H1 (cell line): ENCODE results near the gene FRMPD4. TPM values are rescaled to one million over a fixed set of nuclear protein-coding genes. Genes with fewer than 3 reads are reported as not detected.

ENCODE experiments used
- CTCF ChIA-PET: fragments of 300-600 bp; sonication (Branson Sonifier 250); formaldehyde crosslinking; loops from one replicate; lab custom pipeline; 2021; ENCODE audit not compliant: partially characterized antibody; lab: Charles Lee
- POLR2A ChIA-PET: fragments of 300-600 bp; sonication (Branson Sonifier 250); formaldehyde crosslinking; loops from one replicate; lab custom pipeline; 2021; ENCODE audit warnings: inconsistent platforms; ENCODE audit not compliant: partially characterized antibody; lab: Charles Lee
- DNase-seq, 2 experiments: peaks; one replicate each; pipeline versions ENCODE4 v3.0.0 to v3.0.0-alpha.2; 2010 to 2022; ENCODE audit warnings: low spot score in 2 of 2, low read depth in 1 of 2, mixed read lengths in 1 of 2
- FAIRE-seq: peaks from 2 replicates; lab custom pipeline; 2011; peaks lifted over from hg19 to GRCh38; lab: Jason Lieb, UNC
- H2AFZ ChIP-seq: 2 replicates; pipeline ENCODE4 v1.8.1; 2012; ENCODE audit warnings: low read length, inconsistent platforms
- H2AK5ac ChIP-seq: 2 replicates; pipeline ENCODE4 v1.6.1; 2013; ENCODE audit warnings: low read depth, low read length
- H2BK120ac ChIP-seq: replicated peaks from 2 replicates; pipeline ENCODE3; 2013; ENCODE audit warnings: low read depth, low read length, inconsistent platforms
- H2BK12ac ChIP-seq: 2 replicates; pipeline ENCODE4 v1.6.1; 2013; ENCODE audit warnings: low read depth, low read length
- H2BK15ac ChIP-seq: 2 replicates; pipeline ENCODE4 v1.6.1; 2013; ENCODE audit warnings: low read length
- H2BK20ac ChIP-seq: 2 replicates; pipeline ENCODE4 v1.6.1; 2013; ENCODE audit warnings: low read length
- H2BK5ac ChIP-seq: 2 replicates; pipeline ENCODE4 v1.6.1; 2013; ENCODE audit warnings: low read depth, low read length
- H3K14ac ChIP-seq: 2 replicates; pipeline ENCODE4 v1.6.1; 2013; ENCODE audit warnings: inconsistent platforms; ENCODE audit not compliant: insufficient read length
- H3K18ac ChIP-seq: 2 replicates; pipeline ENCODE4 v1.6.1; 2013; ENCODE audit warnings: low read length; ENCODE audit errors: extremely low read depth
- H3K23ac ChIP-seq: 2 replicates; pipeline ENCODE4 v1.6.1; 2013; ENCODE audit warnings: inconsistent platforms; ENCODE audit not compliant: insufficient read length
- H3K23me2 ChIP-seq: 2 replicates; pipeline ENCODE4 v1.6.1; 2013; ENCODE audit warnings: low read depth, low read length
- H3K27ac ChIP-seq: 2 replicates; pipeline ENCODE4 v1.6.1; 2011; ENCODE audit warnings: low read depth, low read length, inconsistent platforms
- H3K27me3 ChIP-seq, 4 experiments: replicated peaks in 1 of 4; 1 replicate in 1 of 4; 2 replicates in 3 of 4; pipeline versions ENCODE4 v1.6.1 to v1.8.1; 2011 to 2013; ENCODE audit warnings: low read length in 3 of 4, mild to moderate bottlenecking in 3 of 4, inconsistent platforms in 2 of 4, mixed read lengths in 2 of 4, moderate library complexity in 1 of 4; ENCODE audit not compliant: control insufficient read depth in 3 of 4, insufficient read depth in 3 of 4; ENCODE audit errors: extremely low read depth in 1 of 4
- H3K36me3 ChIP-seq, 4 experiments: 2 replicates each; pipeline versions ENCODE4 v1.6.1 to v1.8.1; 2011 to 2013; ENCODE audit warnings: mild to moderate bottlenecking in 4 of 4, low read length in 3 of 4, moderate library complexity in 2 of 4, control low read depth in 1 of 4, inconsistent platforms in 1 of 4; ENCODE audit not compliant: insufficient read depth in 4 of 4, control insufficient read depth in 2 of 4
- H3K4ac ChIP-seq: replicated peaks from 2 replicates; pipeline ENCODE3; 2013; ENCODE audit warnings: low read length, low read depth, mixed read lengths, inconsistent platforms; ENCODE audit not compliant: insufficient read length
- H3K4me1 ChIP-seq, 4 experiments: replicated peaks in 1 of 4; 1 replicate in 1 of 4; 2 replicates in 3 of 4; pipeline versions ENCODE4 v1.6.1 to v1.8.1; 2011 to 2013; ENCODE audit warnings: low read length in 3 of 4, inconsistent platforms in 2 of 4, mixed read lengths in 1 of 4; ENCODE audit not compliant: insufficient read depth in 4 of 4, control insufficient read depth in 3 of 4
- H3K4me2 ChIP-seq, 2 experiments: 2 replicates each; pipeline versions ENCODE4 v1.6.1 to v1.8.1; 2011 to 2013; ENCODE audit warnings: low read depth in 2 of 2, low read length in 2 of 2, control low read depth in 1 of 2, inconsistent platforms in 1 of 2, mild to moderate bottlenecking in 1 of 2; ENCODE audit not compliant: insufficient read depth in 1 of 2
- H3K4me3 ChIP-seq, 4 experiments: fragments of 200-600, 300-600 bp in 1 of 4; sonication (generic), shearing (Covaris generic), sonication (Bioruptor Twin) in 1 of 4; 2 replicates each; pipeline versions ENCODE4 v1.5.1 to v1.8.1; 2011 to 2016; ENCODE audit warnings: low read length in 4 of 4, low read depth in 3 of 4, control low read depth in 2 of 4, inconsistent platforms in 2 of 4, mild to moderate bottlenecking in 2 of 4, mixed read lengths in 1 of 4, moderate library complexity in 1 of 4; ENCODE audit not compliant: insufficient read depth in 2 of 4; ENCODE audit errors: extremely low read depth in 1 of 4
- H3K56ac ChIP-seq: replicated peaks from 2 replicates; pipeline ENCODE3; 2013; ENCODE audit warnings: low read depth, mild to moderate bottlenecking, mixed read lengths, low read length, inconsistent platforms; ENCODE audit not compliant: insufficient read length
- H3K79me1 ChIP-seq: 2 replicates; pipeline ENCODE4 v1.6.1; 2013; ENCODE audit warnings: low read depth, low read length, control low read depth
- H3K79me2 ChIP-seq, 2 experiments: 2 replicates each; pipeline versions ENCODE4 v1.6.1 to v1.8.1; 2012 to 2013; ENCODE audit warnings: low read length in 2 of 2, mild to moderate bottlenecking in 2 of 2, inconsistent platforms in 1 of 2; ENCODE audit not compliant: insufficient read depth in 2 of 2, control insufficient read depth in 1 of 2
- H3K9ac ChIP-seq, 4 experiments: replicated peaks in 1 of 4; 1 replicate in 1 of 4; 2 replicates in 3 of 4; pipeline versions ENCODE4 v1.6.1 to v1.8.1; 2011 to 2013; ENCODE audit warnings: low read depth in 3 of 4, low read length in 3 of 4, control low read depth in 2 of 4, mild to moderate bottlenecking in 2 of 4, moderate library complexity in 2 of 4, inconsistent platforms in 1 of 4; ENCODE audit errors: extremely low read depth in 1 of 4
- H3K9me3 ChIP-seq, 2 experiments: 2 replicates each; pipeline versions ENCODE4 v1.6.1 to v1.8.1; 2012 to 2013; ENCODE audit warnings: mild to moderate bottlenecking in 2 of 2, moderate library complexity in 2 of 2, control low read depth in 1 of 2, inconsistent platforms in 1 of 2, low read depth in 1 of 2, low read length in 1 of 2, mixed read lengths in 1 of 2; ENCODE audit not compliant: insufficient read depth in 2 of 2
- H4K20me1 ChIP-seq, 2 experiments: replicated peaks in 1 of 2; 2 replicates each; pipeline versions ENCODE3 to v1.8.1; 2011 to 2013; ENCODE audit warnings: inconsistent platforms in 2 of 2, low read length in 2 of 2, mild to moderate bottlenecking in 1 of 2; ENCODE audit not compliant: insufficient read depth in 2 of 2, control insufficient read depth in 1 of 2
- H4K5ac ChIP-seq: 2 replicates; pipeline ENCODE4 v1.6.1; 2013; ENCODE audit warnings: low read length, low read depth, mixed read lengths, inconsistent platforms; ENCODE audit not compliant: insufficient read length
- H4K8ac ChIP-seq: 2 replicates; pipeline ENCODE4 v1.8.0; 2013; ENCODE audit warnings: mild to moderate bottlenecking, moderate library complexity, low read length, inconsistent platforms; ENCODE audit not compliant: insufficient read depth; ENCODE audit errors: extremely low read depth
- H4K91ac ChIP-seq: replicated peaks from 2 replicates; pipeline ENCODE3; 2013; ENCODE audit warnings: low read length, mixed read lengths, inconsistent platforms; ENCODE audit not compliant: insufficient read length
- MAFK ChIP-seq: IDR thresholded peaks from 2 replicates; pipeline ENCODE4 v1.6.1; 2012; ENCODE audit warnings: low read depth, mild to moderate bottlenecking, improper control_type of control experiment, low read length
- WGBS, 2 experiments: shearing (Covaris generic) in 1 of 2; methylation state at CpG; one replicate each; pipeline versions ENCODE4 v1.1.6 to v1.1.7; 2013 to 2015; ENCODE audit warnings: low lambda C conversion rate in 2 of 2, mixed read lengths in 2 of 2, inconsistent platforms in 1 of 2, low coverage in 1 of 2, missing lambda C conversion rate in 1 of 2; ENCODE audit not compliant: insufficient replicate concordance in 2 of 2, insufficient coverage in 1 of 2, insufficient read length in 1 of 2; ENCODE audit errors: extremely low coverage in 1 of 2, missing lambda C conversion rate in 1 of 2; 5-methylcytosine and 5-hydroxymethylcytosine counted together
- polyA plus RNA-seq, 7 experiments: library from polyadenylated mRNA; depleted of rRNA in 3 of 7; stranded (reverse) in 5 of 7; unstranded in 2 of 7; fragments of >200 nt in 5 of 7; fragments of 200-250 nt in 2 of 7; gene quantifications; 1 replicate in 5 of 7; 2 replicates in 1 of 7; 4 replicates in 1 of 7; pipeline versions ENCODE4 v1.2.1 to v1.2.3, GENCODE V29; 2011 to 2013; ENCODE audit warnings: missing spikeins in 2 of 7, mixed read lengths in 2 of 7
- total RNA-seq: library from RNA; stranded (reverse); fragmentation: NEBNext Ultra II Directional; extraction: Animal tissue kit (Norgen Biotek cat#: 25700); gene quantifications from 2 replicates; pipeline ENCODE4 v1.2.1, GENCODE V29; 2021

Gene FRMPD4
- total and polyA plus RNA-seq, 2 of the 8 experiments (the other 6 are each of a cell fraction or from before 2014, with no cell fraction given) = 0.02 to 0.37 TPM

DNA sequence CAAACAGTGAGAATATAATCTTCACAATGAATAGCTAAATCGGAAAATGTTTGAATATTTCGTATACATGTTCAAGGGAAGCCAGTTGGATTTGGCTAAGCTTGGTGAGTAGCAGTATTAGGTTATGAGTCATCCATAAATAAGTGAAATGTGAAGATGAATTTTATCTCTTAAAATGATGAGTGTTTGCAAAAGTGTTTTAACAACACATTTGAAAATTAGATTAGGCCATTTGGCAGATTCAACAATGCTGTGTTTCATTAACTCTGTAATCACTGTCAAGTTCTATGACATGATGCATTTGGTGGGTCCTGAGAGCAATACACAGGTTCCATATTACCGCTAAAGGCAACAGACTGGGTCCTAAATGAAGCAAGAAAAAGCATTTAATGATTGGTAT, 351.1 kb downstream of the FRMPD4 start:
- Histone ChIP-seq H3K79me2 (no peaks in the 10 kb centered on the region), H2BK120ac (no peak overlapping the region), H3K14ac (no peak overlapping the region), H4K20me1 (no peaks in the 10 kb centered on the region), H4K91ac (no peak overlapping the region), H3K27me3 (no peaks in the 10 kb centered on the region), H2AFZ (no peak overlapping the region), H2BK5ac (no peak overlapping the region), H2BK12ac (no peak overlapping the region), H4K5ac (no peak overlapping the region), H4K8ac (no peak overlapping the region), H3K9me3 (no peaks in the 10 kb centered on the region), H3K4me1 (no peaks in the 10 kb centered on the region), H3K9ac (no peak overlapping the region), H2AK5ac (no peak overlapping the region), H3K18ac (no peak overlapping the region), H3K4me3 (no peak overlapping the region), H3K27ac (no peak overlapping the region), H3K36me3 (no peaks in the 10 kb centered on the region), H3K4me2 (no peak overlapping the region), H3K79me1 (no peaks in the 10 kb centered on the region), H3K23ac (no peak overlapping the region), H3K4ac (no peak overlapping the region), H3K56ac (no peak overlapping the region), H2BK15ac (no peak overlapping the region), H2BK20ac (no peak overlapping the region), H3K23me2 (no peaks in the 10 kb centered on the region)
- no peak for DNase-seq
- ChIA-PET POLR2A (no interaction called here), CTCF (no interaction called here)
- 100% methylated on average over 3 of the region's 3 CpGs; no CpG with 5 or more reads in 1 of the 2 experiments for WGBS, 2 experiments
- no peak for FAIRE-seq
- no peak for TF ChIP-seq MAFK
